Osteoblast (primary cell): Measurements from ENCODE around the gene LRRN3. TPM values are rescaled to one million over a fixed set of nuclear protein-coding genes. Genes with fewer than 3 reads are reported as not detected.

Experiments
- DNase-seq: peaks from one replicate; pipeline ENCODE4 v3.0.0; 2011; ENCODE audit warnings: low spot score, mixed read lengths; ENCODE audit not compliant: insufficient read length; ENCODE audit errors: missing footprints
- H2AFZ ChIP-seq: 2 replicates; pipeline ENCODE4 v1.6.0; 2011; ENCODE audit warnings: mild to moderate bottlenecking, low read length
- H3K27ac ChIP-seq: 2 replicates; pipeline ENCODE4 v1.5.1; 2011; ENCODE audit warnings: mild to moderate bottlenecking, low read depth, low read length, moderate library complexity
- H3K27me3 ChIP-seq: 2 replicates; pipeline ENCODE4 v1.6.0; 2012; ENCODE audit warnings: mild to moderate bottlenecking, control low read depth, inconsistent platforms, low read length, moderate library complexity; ENCODE audit not compliant: insufficient read depth
- H3K36me3 ChIP-seq: 2 replicates; pipeline ENCODE4 v1.5.1; 2011; ENCODE audit warnings: mild to moderate bottlenecking, low read length, control low read depth, moderate library complexity; ENCODE audit not compliant: insufficient read depth
- H3K4me1 ChIP-seq: 2 replicates; pipeline ENCODE4 v1.5.1; 2011; ENCODE audit warnings: mild to moderate bottlenecking, low read length, control low read depth, moderate library complexity; ENCODE audit not compliant: insufficient read depth
- H3K4me2 ChIP-seq: 2 replicates; pipeline ENCODE4 v1.6.0; 2011; ENCODE audit warnings: mild to moderate bottlenecking, low read length; ENCODE audit not compliant: insufficient read depth
- H3K4me3 ChIP-seq: fragments of 200-600 bp; sonication (generic); 3 replicates; pipeline ENCODE4 v1.5.1; 2012; ENCODE audit warnings: mild to moderate bottlenecking, low read length, inconsistent platforms; ENCODE audit not compliant: insufficient read depth
- H3K79me2 ChIP-seq: 2 replicates; pipeline ENCODE4 v1.6.0; 2012; ENCODE audit warnings: mild to moderate bottlenecking, low read length, control low read depth, inconsistent platforms; ENCODE audit not compliant: insufficient read depth
- H3K9me3 ChIP-seq: 2 replicates; pipeline ENCODE4 v1.5.1; 2011; ENCODE audit warnings: low read depth, low read length, control low read depth
- H4K20me1 ChIP-seq: 2 replicates; pipeline ENCODE4 v1.6.0; 2012; ENCODE audit warnings: mild to moderate bottlenecking, low read length, control low read depth; ENCODE audit not compliant: insufficient read depth
- CTCF ChIP-seq: IDR thresholded peaks from 2 replicates; pipeline ENCODE4 v1.5.1; 2011; ENCODE audit warnings: mild to moderate bottlenecking, low read depth, low read length, moderate library complexity; ENCODE audit errors: extremely low read depth
- total RNA-seq: library from RNA; depleted of rRNA; stranded (reverse); fragments of >200 nt; gene quantifications from 2 replicates; pipeline ENCODE4 v1.2.3, GENCODE V29; 2012

LRRN3 gene
- total RNA-seq, 1 donor, result 2.2 TPM

- no peak overlapping the region for H3K27ac ChIP-seq
- no peak overlapping the region for H3K4me2 ChIP-seq
- no peaks in the 10 kb centered on the region for H3K79me2 ChIP-seq
- H3K4me1 ChIP-seq, result no peaks in the 10 kb centered on the region
- H2AFZ ChIP-seq, result no peak overlapping the region
- no peaks in the 10 kb centered on the region for H4K20me1 ChIP-seq
- no peak overlapping the region for H3K4me3 ChIP-seq
- H3K36me3 ChIP-seq, result no peaks in the 10 kb centered on the region
- TF ChIP-seq CTCF, result no peak
- H3K9me3 ChIP-seq, result no peaks in the 10 kb centered on the region
- H3K27me3 ChIP-seq, result no peaks in the 10 kb centered on the region
- DNase-seq, result no peak
These were observed 31.1 kb upstream of the LRRN3 start for GRCh38 chr7:111059833-111060232.

GRCh38 chr7:111063166-111063565 lies 27.8 kb upstream of the LRRN3 start:
- no peak for TF ChIP-seq CTCF
- H3K27me3 ChIP-seq, result no peaks in the 10 kb centered on the region
- H3K4me2 ChIP-seq, result no peak overlapping the region
- no peaks in the 10 kb centered on the region for H3K9me3 ChIP-seq
- no peaks in the 10 kb centered on the region for H3K79me2 ChIP-seq
- H3K36me3 ChIP-seq, result no peaks in the 10 kb centered on the region
- no peak overlapping the region for H2AFZ ChIP-seq
- H3K4me3 ChIP-seq, result no peak overlapping the region
- H4K20me1 ChIP-seq, result no peaks in the 10 kb centered on the region
- no peak for DNase-seq
- no peaks in the 10 kb centered on the region for H3K4me1 ChIP-seq
- no peak overlapping the region for H3K27ac ChIP-seq

GRCh38 chr7:111067251-111067650 lies 23.7 kb upstream of the LRRN3 start:
- H3K27ac ChIP-seq, result no peak overlapping the region

GRCh38 chr7:111067682-111068081 lies 23.2 kb upstream of the LRRN3 start:
- H3K9me3 ChIP-seq, result no peaks in the 10 kb centered on the region
- no peak overlapping the region for H3K4me2 ChIP-seq
- H3K27ac ChIP-seq, result no peak overlapping the region
- H3K4me1 ChIP-seq, result no peaks in the 10 kb centered on the region
- DNase-seq, result no peak
- H3K79me2 ChIP-seq, result no peaks in the 10 kb centered on the region
- no peaks in the 10 kb centered on the region for H4K20me1 ChIP-seq
- no peaks in the 10 kb centered on the region for H3K27me3 ChIP-seq
- no peak overlapping the region for H3K4me3 ChIP-seq
- TF ChIP-seq CTCF, result no peak
- H3K36me3 ChIP-seq, result no peaks in the 10 kb centered on the region
- H2AFZ ChIP-seq, result no peak overlapping the region

More at GRCh38 chr7:111067251-111067650, 23.7 kb upstream of the LRRN3 start:
- no peaks in the 10 kb centered on the region for H3K27me3 ChIP-seq
- no peaks in the 10 kb centered on the region for H3K4me1 ChIP-seq
- H3K79me2 ChIP-seq, result no peaks in the 10 kb centered on the region
- no peaks in the 10 kb centered on the region for H3K36me3 ChIP-seq
- H3K4me2 ChIP-seq, result no peak overlapping the region
- DNase-seq, result no peak
- TF ChIP-seq CTCF, result no peak
- H4K20me1 ChIP-seq, result no peaks in the 10 kb centered on the region
- H3K9me3 ChIP-seq, result no peaks in the 10 kb centered on the region
- H3K4me3 ChIP-seq, result no peak overlapping the region
- no peak overlapping the region for H2AFZ ChIP-seq
